SK-N-SH (cell line): Measurements from ENCODE around the gene PIGB. TPM values are rescaled to one million over a fixed set of nuclear protein-coding genes. Genes with fewer than 3 reads are reported as not detected.

Source experiments
- CTCF ChIA-PET: fragments of 300-600, 350-600 bp; formaldehyde crosslinking; extraction: SDS; loops from one replicate; lab custom pipeline; 2021; lab: Yijun Ruan, JAX
- POLR2A ChIA-PET: fragments of 350-600 bp; sonication (Branson Sonifier 250); formaldehyde crosslinking; extraction: SDS; loops from one replicate; lab custom pipeline; 2020; ENCODE audit warnings: antibody characterized with exemption, inconsistent platforms; lab: Yijun Ruan, JAX
- DNase-seq: peaks from one replicate; pipeline ENCODE4 v3.0.0; 2012
- H2AFZ ChIP-seq: fragments of 200-600 bp; sonication (generic); 2 replicates; pipeline ENCODE4 v1.8.1; 2016; ENCODE audit warnings: antibody characterized with exemption, mild to moderate bottlenecking, low read depth
- H3F3A ChIP-seq: fragments of 200-600 bp; sonication (generic); replicated peaks from 2 replicates; pipeline ENCODE3; 2016; ENCODE audit warnings: antibody characterized with exemption, mild to moderate bottlenecking; ENCODE audit not compliant: insufficient read depth
- H3K27ac ChIP-seq, 2 experiments: fragments of 200-500 bp in 1 of 2; fragments of 200-600 bp in 1 of 2; sonication (Bioruptor generic) in 1 of 2; sonication (generic), shearing (Covaris generic) in 1 of 2; 2 replicates each; pipeline versions ENCODE4 v1.5.1 to v1.6.1; 2014 to 2016; ENCODE audit warnings: low read depth in 2 of 2, inconsistent platforms in 1 of 2, low read length in 1 of 2, mild to moderate bottlenecking in 1 of 2, mixed read lengths in 1 of 2
- H3K27me3 ChIP-seq: fragments of 200-600 bp; sonication (generic), shearing (Covaris generic); 2 replicates; pipeline ENCODE4 v1.6.1; 2016; ENCODE audit warnings: mixed run types; ENCODE audit not compliant: insufficient read depth
- H3K36me3 ChIP-seq, 2 experiments: fragments of 200-500 bp in 1 of 2; fragments of 200-600 bp in 1 of 2; sonication (Bioruptor generic) in 1 of 2; sonication (generic) in 1 of 2; replicated peaks in 1 of 2; 2 replicates each; pipeline versions ENCODE3 to v1.5.1; 2014 to 2016; ENCODE audit warnings: low read length in 1 of 2, mild to moderate bottlenecking in 1 of 2; ENCODE audit not compliant: insufficient read depth in 2 of 2, control insufficient read depth in 1 of 2
- H3K4me1 ChIP-seq, 2 experiments: fragments of 200-500 bp in 1 of 2; fragments of 200-600 bp in 1 of 2; sonication (Bioruptor generic) in 1 of 2; sonication (generic), shearing (Covaris generic) in 1 of 2; 2 replicates each; pipeline versions ENCODE4 v1.5.1 to v1.6.1; 2014 to 2016; ENCODE audit warnings: low read depth in 1 of 2, low read length in 1 of 2, mixed run types in 1 of 2; ENCODE audit not compliant: insufficient read depth in 2 of 2, control insufficient read depth in 1 of 2
- H3K4me2 ChIP-seq: fragments of 200-600 bp; sonication (generic), shearing (Covaris generic); 2 replicates; pipeline ENCODE4 v1.6.1; 2017; ENCODE audit warnings: mixed run types
- H3K4me3 ChIP-seq, 2 experiments: fragments of 200-500 bp in 1 of 2; fragments of 200-600 bp in 1 of 2; sonication (Bioruptor generic) in 1 of 2; sonication (generic), shearing (Covaris generic) in 1 of 2; 2 replicates each; pipeline versions ENCODE4 v1.5.1 to v1.8.1; 2014 to 2016; ENCODE audit warnings: low read depth in 2 of 2, inconsistent platforms in 1 of 2, low read length in 1 of 2, mild to moderate bottlenecking in 1 of 2, mixed read lengths in 1 of 2, moderate library complexity in 1 of 2
- H3K79me2 ChIP-seq: fragments of 200-600 bp; sonication (generic); 2 replicates; pipeline ENCODE4 v1.8.1; 2017; ENCODE audit warnings: mild to moderate bottlenecking; ENCODE audit not compliant: insufficient read depth
- H3K9ac ChIP-seq: fragments of 200-600 bp; sonication (generic); 2 replicates; pipeline ENCODE4 v1.6.1; 2017; ENCODE audit warnings: mixed run types
- H3K9me2 ChIP-seq: fragments of 200-600 bp; sonication (generic); 2 replicates; pipeline ENCODE4 v1.6.1; 2017; ENCODE audit warnings: mixed run types
- H3K9me3 ChIP-seq: fragments of 200-600 bp; sonication (generic); 2 replicates; pipeline ENCODE4 v1.6.1; 2017; ENCODE audit warnings: mixed run types, mild to moderate bottlenecking, moderate library complexity
- H4K20me1 ChIP-seq: fragments of 200-600 bp; sonication (generic); 2 replicates; pipeline ENCODE4 v1.6.1; 2017; ENCODE audit warnings: mild to moderate bottlenecking, mixed run types; ENCODE audit not compliant: insufficient read depth
- ELF1 ChIP-seq: IDR thresholded peaks from 2 replicates; pipeline ENCODE4 v1.4.0; 2012
- FOSL2 ChIP-seq: IDR thresholded peaks from 2 replicates; pipeline ENCODE4 v1.4.0; 2012; ENCODE audit warnings: low read depth, mild to moderate bottlenecking, moderate library complexity, borderline replicate concordance
- GATA2 ChIP-seq: sonication (generic); formaldehyde crosslinking; IDR thresholded peaks from 2 replicates; pipeline ENCODE4 v1.5.0; 2020; ENCODE audit warnings: mild to moderate bottlenecking, missing genetic modification reagents
- MEF2A ChIP-seq: IDR thresholded peaks from 2 replicates; pipeline ENCODE4 v1.4.0; 2012; ENCODE audit warnings: low read depth, borderline replicate concordance
- RAD21 ChIP-seq: IDR thresholded peaks from 2 replicates; pipeline ENCODE4 v1.6.1; 2012; ENCODE audit warnings: mild to moderate bottlenecking, low read length
- SMC3 ChIP-seq: IDR thresholded peaks from 2 replicates; pipeline ENCODE4 v1.6.1; 2012; ENCODE audit warnings: low read depth, low read length, improper control_type of control experiment
- TEAD4 ChIP-seq: IDR thresholded peaks from 2 replicates; pipeline ENCODE4 v1.4.0; 2012; ENCODE audit warnings: mild to moderate bottlenecking, borderline replicate concordance; ENCODE audit not compliant: insufficient read depth
- WGBS: methylation state at CpG from one replicate; pipeline ENCODE4 v1.1.6; 2017; ENCODE audit warnings: low lambda C conversion rate; 5-methylcytosine and 5-hydroxymethylcytosine counted together
- polyA plus RNA-seq, 3 experiments: library from polyadenylated mRNA; depleted of rRNA; stranded (reverse); fragments of >200 nt; gene quantifications; 2 replicates each; pipeline ENCODE4 v1.2.3, GENCODE V29; 2012
- TF ChIP-seq, protein P1 (sequence below): IDR thresholded peaks from 2 replicates; pipeline ENCODE4 v1.4.0; 2012; ENCODE audit warnings: low read depth, borderline replicate concordance
- TF ChIP-seq, protein P2 (sequence below): IDR thresholded peaks from 2 replicates; pipeline ENCODE4 v1.4.0; 2012; ENCODE audit warnings: low read depth
- TF ChIP-seq, protein P3 (sequence below): fragments of 150-350 bp; IDR thresholded peaks from 2 replicates; pipeline ENCODE4 v1.6.1; 2016; ENCODE audit warnings: mild to moderate bottlenecking, low read depth, low read length
- TF ChIP-seq, protein P4 (sequence below): fragments of 200-600 bp; sonication (generic); IDR thresholded peaks from 2 replicates; pipeline ENCODE4 v1.6.1; 2017; ENCODE audit warnings: antibody characterized with exemption, mild to moderate bottlenecking, moderate library complexity
- TF ChIP-seq, protein P5 (sequence below): IDR thresholded peaks from 2 replicates; pipeline ENCODE4; 2012
- TF ChIP-seq, protein P6 (sequence below): IDR thresholded peaks from 2 replicates; pipeline ENCODE4 v1.4.0; 2012; ENCODE audit warnings: low read depth, borderline replicate concordance

The PIGB gene
- polyA plus RNA-seq, 1 of the 3 experiments (the other 2 are of a cell fraction), result 6.6 TPM

DNA sequence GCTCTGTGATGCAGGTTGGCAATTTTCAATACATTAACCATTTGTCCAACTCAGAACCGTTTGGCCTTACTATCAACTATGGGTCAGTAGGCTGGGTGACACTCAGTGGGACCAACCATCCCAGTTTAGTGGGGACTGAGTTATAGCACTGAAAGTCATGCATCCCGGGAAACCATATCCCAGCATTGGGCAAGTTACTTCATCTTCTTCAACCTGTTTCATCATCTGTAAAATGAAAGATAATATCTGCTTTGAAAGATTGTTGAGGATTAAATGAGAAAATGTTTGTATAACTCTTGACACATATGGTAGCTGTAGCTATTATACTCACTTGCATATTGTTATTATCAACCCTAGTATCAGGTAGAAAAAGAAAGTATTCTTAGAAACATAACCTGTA lies 41.3 kb upstream of the PIGB start:
- H3K36me3 ChIP-seq, result peaks cover 0 to 3% of the 10 kb centered on the region in 2 experiments
- H4K20me1 ChIP-seq, result no peaks in the 10 kb centered on the region
- TF ChIP-seq SMC3 (no peak), MEF2A (no peak), TEAD4 (no peak), RAD21 (no peak), FOSL2 (no peak), GATA2 (CRISPR knock-in tag) (no peak), ELF1 (no peak)
- TF ChIP-seq, protein P1, sequence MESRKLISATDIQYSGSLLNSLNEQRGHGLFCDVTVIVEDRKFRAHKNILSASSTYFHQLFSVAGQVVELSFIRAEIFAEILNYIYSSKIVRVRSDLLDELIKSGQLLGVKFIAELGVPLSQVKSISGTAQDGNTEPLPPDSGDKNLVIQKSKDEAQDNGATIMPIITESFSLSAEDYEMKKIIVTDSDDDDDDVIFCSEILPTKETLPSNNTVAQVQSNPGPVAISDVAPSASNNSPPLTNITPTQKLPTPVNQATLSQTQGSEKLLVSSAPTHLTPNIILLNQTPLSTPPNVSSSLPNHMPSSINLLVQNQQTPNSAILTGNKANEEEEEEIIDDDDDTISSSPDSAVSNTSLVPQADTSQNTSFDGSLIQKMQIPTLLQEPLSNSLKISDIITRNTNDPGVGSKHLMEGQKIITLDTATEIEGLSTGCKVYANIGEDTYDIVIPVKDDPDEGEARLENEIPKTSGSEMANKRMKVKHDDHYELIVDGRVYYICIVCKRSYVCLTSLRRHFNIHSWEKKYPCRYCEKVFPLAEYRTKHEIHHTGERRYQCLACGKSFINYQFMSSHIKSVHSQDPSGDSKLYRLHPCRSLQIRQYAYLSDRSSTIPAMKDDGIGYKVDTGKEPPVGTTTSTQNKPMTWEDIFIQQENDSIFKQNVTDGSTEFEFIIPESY, result no peak
- TF ChIP-seq, protein P2, sequence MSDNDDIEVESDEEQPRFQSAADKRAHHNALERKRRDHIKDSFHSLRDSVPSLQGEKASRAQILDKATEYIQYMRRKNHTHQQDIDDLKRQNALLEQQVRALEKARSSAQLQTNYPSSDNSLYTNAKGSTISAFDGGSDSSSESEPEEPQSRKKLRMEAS, result no peak
- TF ChIP-seq, protein P3, sequence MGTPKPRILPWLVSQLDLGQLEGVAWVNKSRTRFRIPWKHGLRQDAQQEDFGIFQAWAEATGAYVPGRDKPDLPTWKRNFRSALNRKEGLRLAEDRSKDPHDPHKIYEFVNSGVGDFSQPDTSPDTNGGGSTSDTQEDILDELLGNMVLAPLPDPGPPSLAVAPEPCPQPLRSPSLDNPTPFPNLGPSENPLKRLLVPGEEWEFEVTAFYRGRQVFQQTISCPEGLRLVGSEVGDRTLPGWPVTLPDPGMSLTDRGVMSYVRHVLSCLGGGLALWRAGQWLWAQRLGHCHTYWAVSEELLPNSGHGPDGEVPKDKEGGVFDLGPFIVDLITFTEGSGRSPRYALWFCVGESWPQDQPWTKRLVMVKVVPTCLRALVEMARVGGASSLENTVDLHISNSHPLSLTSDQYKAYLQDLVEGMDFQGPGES, result no peak
- TF ChIP-seq, protein P4, sequence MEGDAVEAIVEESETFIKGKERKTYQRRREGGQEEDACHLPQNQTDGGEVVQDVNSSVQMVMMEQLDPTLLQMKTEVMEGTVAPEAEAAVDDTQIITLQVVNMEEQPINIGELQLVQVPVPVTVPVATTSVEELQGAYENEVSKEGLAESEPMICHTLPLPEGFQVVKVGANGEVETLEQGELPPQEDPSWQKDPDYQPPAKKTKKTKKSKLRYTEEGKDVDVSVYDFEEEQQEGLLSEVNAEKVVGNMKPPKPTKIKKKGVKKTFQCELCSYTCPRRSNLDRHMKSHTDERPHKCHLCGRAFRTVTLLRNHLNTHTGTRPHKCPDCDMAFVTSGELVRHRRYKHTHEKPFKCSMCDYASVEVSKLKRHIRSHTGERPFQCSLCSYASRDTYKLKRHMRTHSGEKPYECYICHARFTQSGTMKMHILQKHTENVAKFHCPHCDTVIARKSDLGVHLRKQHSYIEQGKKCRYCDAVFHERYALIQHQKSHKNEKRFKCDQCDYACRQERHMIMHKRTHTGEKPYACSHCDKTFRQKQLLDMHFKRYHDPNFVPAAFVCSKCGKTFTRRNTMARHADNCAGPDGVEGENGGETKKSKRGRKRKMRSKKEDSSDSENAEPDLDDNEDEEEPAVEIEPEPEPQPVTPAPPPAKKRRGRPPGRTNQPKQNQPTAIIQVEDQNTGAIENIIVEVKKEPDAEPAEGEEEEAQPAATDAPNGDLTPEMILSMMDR, result no peak
- TF ChIP-seq, protein P5, sequence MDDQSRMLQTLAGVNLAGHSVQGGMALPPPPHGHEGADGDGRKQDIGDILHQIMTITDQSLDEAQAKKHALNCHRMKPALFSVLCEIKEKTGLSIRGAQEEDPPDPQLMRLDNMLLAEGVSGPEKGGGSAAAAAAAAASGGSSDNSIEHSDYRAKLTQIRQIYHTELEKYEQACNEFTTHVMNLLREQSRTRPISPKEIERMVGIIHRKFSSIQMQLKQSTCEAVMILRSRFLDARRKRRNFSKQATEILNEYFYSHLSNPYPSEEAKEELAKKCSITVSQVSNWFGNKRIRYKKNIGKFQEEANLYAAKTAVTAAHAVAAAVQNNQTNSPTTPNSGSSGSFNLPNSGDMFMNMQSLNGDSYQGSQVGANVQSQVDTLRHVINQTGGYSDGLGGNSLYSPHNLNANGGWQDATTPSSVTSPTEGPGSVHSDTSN, result no peak
- TF ChIP-seq, protein P6, sequence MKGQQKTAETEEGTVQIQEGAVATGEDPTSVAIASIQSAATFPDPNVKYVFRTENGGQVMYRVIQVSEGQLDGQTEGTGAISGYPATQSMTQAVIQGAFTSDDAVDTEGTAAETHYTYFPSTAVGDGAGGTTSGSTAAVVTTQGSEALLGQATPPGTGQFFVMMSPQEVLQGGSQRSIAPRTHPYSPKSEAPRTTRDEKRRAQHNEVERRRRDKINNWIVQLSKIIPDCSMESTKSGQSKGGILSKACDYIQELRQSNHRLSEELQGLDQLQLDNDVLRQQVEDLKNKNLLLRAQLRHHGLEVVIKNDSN, result no peak
- TF ChIP-seq, all 33 proteins: peak for 0
- Histone ChIP-seq H3K4me3 (no peak overlapping the region), H3K9me3 (no peaks in the 10 kb centered on the region), H2AFZ (no peak overlapping the region), H3K27ac (no peak overlapping the region), H3K27me3 (no peaks in the 10 kb centered on the region), H3K4me1 (peaks cover 0 to 16% of the 10 kb centered on the region in 2 experiments; a peak in 2 of 4 replicates), H3K9me2 (no peaks in the 10 kb centered on the region), H3K9ac (no peak overlapping the region), H3K79me2 (no peaks in the 10 kb centered on the region), H3K4me2 (no peak overlapping the region), H3F3A (peaks cover 5% of the 10 kb centered on the region)
- CTCF ChIA-PET, result interaction anchor here (1.3 kb wide), 1 partner anchor 40 kb away, joined by 4 read pairs; no protein-coding TSS in a partner anchor
- 79% methylated on average over 2 of the region's 2 CpGs for WGBS
- POLR2A ChIA-PET, result no interaction called here
- DNase-seq, result no peak
